ENCODE data around the gene SMARCA2.
"Not testable (repeated sequence)": the region's sequence is repeated elsewhere in the genome, so short reads cannot be mapped to it uniquely, and the experiment has no call there.

Gene SMARCA2

GRCh38 chr9:2106666-2107065 lies 91.5 kb downstream of the SMARCA2 start:
- DNase-seq = no peak

GRCh38 chr9:2107906-2108451 lies 92.8 kb downstream of the SMARCA2 start:
- no peak for DNase-seq

GRCh38 chr9:2109069-2109650 lies 94.0 kb downstream of the SMARCA2 start:
- DNase-seq = no peak

- DNase-seq = no peak
These were observed 94.9 kb downstream of the SMARCA2 start for GRCh38 chr9:2110036-2110435.

GRCh38 chr9:2116073-2116472 lies 100.9 kb downstream of the SMARCA2 start:
- no peak for DNase-seq

GRCh38 chr9:2117527-2117926 lies 102.4 kb downstream of the SMARCA2 start:
- no peak for DNase-seq

GRCh38 chr9:2119566-2119965 lies 104.4 kb downstream of the SMARCA2 start:
- DNase-seq = peak; percentile 56

GRCh38 chr9:2120926-2121689 lies 106.0 kb downstream of the SMARCA2 start:
- DNase-seq = no peak

GRCh38 chr9:2122299-2122698 lies 107.2 kb downstream of the SMARCA2 start:
- DNase-seq = no peak

GRCh38 chr9:2125906-2126305 lies 110.8 kb downstream of the SMARCA2 start:
- DNase-seq = no peak

- peak; percentile 72 for DNase-seq
These were observed 111.2 kb downstream of the SMARCA2 start for GRCh38 chr9:2126331-2126803.

GRCh38 chr9:2127486-2127885 lies 112.3 kb downstream of the SMARCA2 start:
- no peak for DNase-seq

GRCh38 chr9:2128141-2128540 lies 113.0 kb downstream of the SMARCA2 start:
- no peak for DNase-seq

GRCh38 chr9:2128618-2129017 lies 113.5 kb downstream of the SMARCA2 start:
- peak; percentile 52 for DNase-seq

- no peak for DNase-seq
These were observed 115.8 kb downstream of the SMARCA2 start for GRCh38 chr9:2130941-2131340.

GRCh38 chr9:2132484-2133082 lies 117.4 kb downstream of the SMARCA2 start:
- DNase-seq = no peak

- no peak for DNase-seq
These were observed 119.2 kb downstream of the SMARCA2 start for GRCh38 chr9:2134391-2134790.

GRCh38 chr9:2138646-2139045 lies 123.5 kb downstream of the SMARCA2 start:
- no peak for DNase-seq

- no peak for DNase-seq
These were observed 125.6 kb downstream of the SMARCA2 start for GRCh38 chr9:2140600-2141223.

GRCh38 chr9:2142212-2142611 lies 127.1 kb downstream of the SMARCA2 start:
- DNase-seq = no peak

- no peak for DNase-seq
These were observed 129.5 kb downstream of the SMARCA2 start for GRCh38 chr9:2144619-2145018.

GRCh38 chr9:2145746-2146145 lies 130.6 kb downstream of the SMARCA2 start:
- DNase-seq = no peak

GRCh38 chr9:2146700-2147099 lies 131.6 kb downstream of the SMARCA2 start:
- not testable (repeated sequence) for DNase-seq

Measured in left hindlimb (tissue), 1 donor.